HCT116 (cell line): Measurements from ENCODE around the gene RALGPS1.

Source experiments
- CBX3 ChIP-seq: IDR thresholded peaks from 2 replicates; pipeline ENCODE4 v1.6.1; 2012; ENCODE audit warnings: low read depth
- EZH2 ChIP-seq: fragments of 200-600 bp; sonication (generic); IDR thresholded peaks from 2 replicates; pipeline ENCODE4 v1.6.1; 2017; ENCODE audit warnings: antibody characterized with exemption, mixed run types
- FOSL1 ChIP-seq: IDR thresholded peaks from 2 replicates; pipeline ENCODE4 v1.6.1; 2012; ENCODE audit warnings: low read depth
- POLR2A ChIP-seq: IDR thresholded peaks from 2 replicates; pipeline ENCODE4 v1.7.0; 2011; ENCODE audit warnings: borderline replicate concordance; ENCODE audit not compliant: insufficient read depth, insufficient read length; ENCODE audit errors: extremely low read depth
- POLR2AphosphoS5 ChIP-seq: IDR thresholded peaks from 2 replicates; pipeline ENCODE4 v1.6.1; 2011; ENCODE audit warnings: mild to moderate bottlenecking, low read depth, low read length, moderate library complexity
- REST ChIP-seq: IDR thresholded peaks from 2 replicates; pipeline ENCODE4 v1.6.1; 2012; ENCODE audit warnings: low read depth
- SP1 ChIP-seq: IDR thresholded peaks from 2 replicates; pipeline ENCODE4 v1.6.1; 2012; ENCODE audit warnings: low read depth
- TF ChIP-seq, protein P1 (sequence below), 3 experiments: fragments of 200-600 bp in 1 of 3; sonication (generic) in 1 of 3; IDR thresholded peaks in 2 of 3; conservative IDR thresholded peaks in 1 of 3; 2 replicates each; pipeline ENCODE4 v1.5.1; 2012 to 2017; ENCODE audit warnings: low read depth in 2 of 3, low read length in 2 of 3, antibody characterized with exemption in 1 of 3, borderline replicate concordance in 1 of 3, control low read depth in 1 of 3, mild to moderate bottlenecking in 1 of 3, mixed read lengths in 1 of 3, mixed run types in 1 of 3, moderate library complexity in 1 of 3; ENCODE audit not compliant: insufficient read depth in 1 of 3
- TF ChIP-seq, protein P2 (sequence below): IDR thresholded peaks from 2 replicates; pipeline ENCODE4 v1.6.1; 2012

DNA sequence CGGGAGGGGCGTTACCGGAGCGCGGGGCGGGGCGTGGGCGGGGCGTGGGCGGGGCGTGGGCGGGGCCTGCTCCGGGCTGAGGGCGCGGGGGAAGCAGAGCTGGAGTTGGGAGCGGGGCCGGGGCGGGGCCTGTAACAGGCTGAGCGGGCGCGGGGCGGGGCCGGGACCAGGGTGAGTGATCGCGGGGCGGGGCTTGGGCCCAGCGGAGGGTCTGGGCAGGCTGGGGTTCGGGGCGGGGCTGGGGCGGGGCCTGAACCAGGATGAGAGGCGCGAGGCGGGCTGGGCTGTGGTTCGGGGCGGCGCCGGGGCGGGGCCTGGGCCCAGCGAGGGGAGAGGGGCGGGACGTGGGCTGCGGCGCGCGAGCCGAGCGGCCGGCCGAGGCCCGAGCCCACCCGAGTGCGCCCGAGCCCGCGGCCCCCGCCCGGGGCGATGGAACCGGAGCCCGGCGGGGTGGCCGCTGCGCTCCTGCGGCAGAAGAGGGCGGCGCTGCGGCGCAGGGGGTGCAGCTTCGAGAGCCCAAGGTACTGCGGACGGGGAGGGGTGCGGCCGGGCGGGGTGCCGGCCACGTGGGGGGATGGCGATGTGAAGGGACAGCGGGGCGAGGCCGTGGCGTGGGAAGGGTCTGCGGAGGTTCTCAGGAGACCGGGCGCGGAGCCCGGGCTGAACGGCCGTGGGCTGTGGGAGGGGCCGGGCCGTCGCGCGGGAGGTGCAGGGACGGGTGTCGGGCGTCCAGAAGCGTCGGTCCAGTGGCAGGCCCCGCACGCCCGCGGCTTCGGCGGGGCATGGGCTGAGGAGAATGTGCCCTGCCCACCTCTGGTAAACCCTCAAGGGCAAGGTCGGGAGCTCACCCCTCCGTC, 310.5 kb downstream of the RALGPS1 start:
- TF ChIP-seq, protein P1, sequence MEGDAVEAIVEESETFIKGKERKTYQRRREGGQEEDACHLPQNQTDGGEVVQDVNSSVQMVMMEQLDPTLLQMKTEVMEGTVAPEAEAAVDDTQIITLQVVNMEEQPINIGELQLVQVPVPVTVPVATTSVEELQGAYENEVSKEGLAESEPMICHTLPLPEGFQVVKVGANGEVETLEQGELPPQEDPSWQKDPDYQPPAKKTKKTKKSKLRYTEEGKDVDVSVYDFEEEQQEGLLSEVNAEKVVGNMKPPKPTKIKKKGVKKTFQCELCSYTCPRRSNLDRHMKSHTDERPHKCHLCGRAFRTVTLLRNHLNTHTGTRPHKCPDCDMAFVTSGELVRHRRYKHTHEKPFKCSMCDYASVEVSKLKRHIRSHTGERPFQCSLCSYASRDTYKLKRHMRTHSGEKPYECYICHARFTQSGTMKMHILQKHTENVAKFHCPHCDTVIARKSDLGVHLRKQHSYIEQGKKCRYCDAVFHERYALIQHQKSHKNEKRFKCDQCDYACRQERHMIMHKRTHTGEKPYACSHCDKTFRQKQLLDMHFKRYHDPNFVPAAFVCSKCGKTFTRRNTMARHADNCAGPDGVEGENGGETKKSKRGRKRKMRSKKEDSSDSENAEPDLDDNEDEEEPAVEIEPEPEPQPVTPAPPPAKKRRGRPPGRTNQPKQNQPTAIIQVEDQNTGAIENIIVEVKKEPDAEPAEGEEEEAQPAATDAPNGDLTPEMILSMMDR (IDR thresholded peaks at IDR 0.05 in 2 of 3, conservative IDR thresholded peaks at IDR 0.05 in 1 of 3; ENCODE audit: borderline replicate concordance in 1 of 3, insufficient read depth in 1 of 3, low read depth in 2 of 3, low read length in 2 of 3), result no peak
- no peak for TF ChIP-seq POLR2A
- no peak for TF ChIP-seq REST
- TF ChIP-seq EZH2, result no peak
- TF ChIP-seq CBX3, result no peak
- TF ChIP-seq POLR2AphosphoS5, result no peak; the same call in 1 of the 2 replicates
- peak; percentile 91 for TF ChIP-seq SP1
- no peak for TF ChIP-seq FOSL1
- TF ChIP-seq, protein P2, sequence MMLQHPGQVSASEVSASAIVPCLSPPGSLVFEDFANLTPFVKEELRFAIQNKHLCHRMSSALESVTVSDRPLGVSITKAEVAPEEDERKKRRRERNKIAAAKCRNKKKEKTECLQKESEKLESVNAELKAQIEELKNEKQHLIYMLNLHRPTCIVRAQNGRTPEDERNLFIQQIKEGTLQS, result no peak
